ENCODE data around the gene PHLDA1.

GRCh38 chr12:76049575-76050251 is 18.1 kb upstream of the PHLDA1 start:
- TF ChIP-seq CTCF (conservative IDR thresholded peaks at IDR 0.05) (no peak), ZFX (IDR thresholded peaks at IDR 0.05) (no peak)
